A673 (cell line): Measurements from ENCODE around the gene SHROOM4. TPM values are rescaled to one million over a fixed set of nuclear protein-coding genes. Genes with fewer than 3 reads are reported as not detected.

Experiments used
- BruUV-seq: library from RNA; stranded (reverse); fragments of 400-500 nt; replicated peaks from 2 replicates; lab custom pipeline; 2021; lab: Mats Ljungman, UMichigan
- CTCF ChIA-PET: fragments of 300-600 bp; sonication (Branson Sonifier 250); formaldehyde crosslinking; loops from one replicate; lab custom pipeline; 2022; ENCODE audit warnings: antibody characterized with exemption; lab: Charles Lee
- POLR2A ChIA-PET: fragments of 300-600 bp; sonication (Branson Sonifier 250); formaldehyde crosslinking; loops from one replicate; lab custom pipeline; 2022; ENCODE audit warnings: antibody characterized with exemption; ENCODE audit not compliant: low non-redundant PET; lab: Charles Lee
- DNase-seq: peaks from one replicate; pipeline ENCODE4 v3.0.0-alpha.2; 2015; ENCODE audit warnings: low spot score
- H3K27ac ChIP-seq: fragments of 200-600 bp; sonication (generic); 2 replicates; pipeline ENCODE4 v1.5.1; 2016; ENCODE audit warnings: mixed run types, low read depth, mild to moderate bottlenecking, mixed read lengths, antibody characterized with exemption, low read length; ENCODE audit not compliant: poor library complexity, severe bottlenecking
- H3K27me3 ChIP-seq: fragments of 200-600 bp; sonication (generic); replicated peaks from 2 replicates; pipeline ENCODE4 v1.6.1; 2017; ENCODE audit warnings: mixed run types, low read depth, mild to moderate bottlenecking, mixed read lengths, antibody characterized with exemption, low read length; ENCODE audit not compliant: insufficient read depth, poor library complexity
- H3K36me3 ChIP-seq: fragments of 200-600 bp; sonication (generic); 2 replicates; pipeline ENCODE4 v1.6.1; 2016; ENCODE audit warnings: mixed run types, mild to moderate bottlenecking, mixed read lengths, antibody characterized with exemption, low read length; ENCODE audit not compliant: insufficient read depth, poor library complexity, severe bottlenecking
- H3K4me1 ChIP-seq: fragments of 200-600 bp; sonication (generic); 2 replicates; pipeline ENCODE4 v1.6.1; 2017; ENCODE audit warnings: mixed run types, mild to moderate bottlenecking, mixed read lengths, antibody characterized with exemption, low read length; ENCODE audit not compliant: insufficient read depth, poor library complexity, severe bottlenecking
- H3K4me3 ChIP-seq: fragments of 200-600 bp; sonication (generic); 2 replicates; pipeline ENCODE4 v1.5.1; 2016; ENCODE audit warnings: low read depth, mixed run types, mild to moderate bottlenecking, mixed read lengths, low read length; ENCODE audit not compliant: poor library complexity, severe bottlenecking
- H3K9me3 ChIP-seq: fragments of 200-600 bp; sonication (generic); 2 replicates; pipeline ENCODE4 v1.6.1; 2016; ENCODE audit warnings: mixed run types, low read depth, mild to moderate bottlenecking, mixed read lengths, antibody characterized with exemption, low read length; ENCODE audit not compliant: poor library complexity, severe bottlenecking
- EZH2 ChIP-seq: fragments of 200-600 bp; sonication (generic); IDR thresholded peaks from 2 replicates; pipeline ENCODE4 v1.6.1; 2017; ENCODE audit warnings: borderline replicate concordance, low read depth, mild to moderate bottlenecking, mixed read lengths, antibody characterized with exemption, low read length; ENCODE audit not compliant: poor library complexity, severe bottlenecking
- intact Hi-C: fragments of 100-400 bp; cut with micrococcal nuclease; formaldehyde crosslinking; loops from one replicate; pipeline ENCODE4 v1.10.0; 2022; ENCODE audit not compliant: unreplicated experiment
- total RNA-seq: library from RNA; stranded (reverse); gene quantifications from 2 replicates; pipeline ENCODE4 v1.2.3, GENCODE V29; 2021
- TF ChIP-seq, protein P1 (sequence below): fragments of 300-800, 200-600 bp; sonication (generic); conservative IDR thresholded peaks from 2 replicates; pipeline ENCODE4 v1.5.1; 2017; ENCODE audit warnings: low read depth, mild to moderate bottlenecking, antibody characterized with exemption, low read length, moderate library complexity, mixed read lengths

SHROOM4 gene
- total RNA-seq, 1 experiment from 2014 or later: 7.0 TPM

GRCh38 chrX:50768801-50769200 lies 45.2 kb downstream of the SHROOM4 start:
- no peaks in the 10 kb centered on the region for H3K36me3 ChIP-seq
- no peak for TF ChIP-seq EZH2
- TF ChIP-seq, protein P1, sequence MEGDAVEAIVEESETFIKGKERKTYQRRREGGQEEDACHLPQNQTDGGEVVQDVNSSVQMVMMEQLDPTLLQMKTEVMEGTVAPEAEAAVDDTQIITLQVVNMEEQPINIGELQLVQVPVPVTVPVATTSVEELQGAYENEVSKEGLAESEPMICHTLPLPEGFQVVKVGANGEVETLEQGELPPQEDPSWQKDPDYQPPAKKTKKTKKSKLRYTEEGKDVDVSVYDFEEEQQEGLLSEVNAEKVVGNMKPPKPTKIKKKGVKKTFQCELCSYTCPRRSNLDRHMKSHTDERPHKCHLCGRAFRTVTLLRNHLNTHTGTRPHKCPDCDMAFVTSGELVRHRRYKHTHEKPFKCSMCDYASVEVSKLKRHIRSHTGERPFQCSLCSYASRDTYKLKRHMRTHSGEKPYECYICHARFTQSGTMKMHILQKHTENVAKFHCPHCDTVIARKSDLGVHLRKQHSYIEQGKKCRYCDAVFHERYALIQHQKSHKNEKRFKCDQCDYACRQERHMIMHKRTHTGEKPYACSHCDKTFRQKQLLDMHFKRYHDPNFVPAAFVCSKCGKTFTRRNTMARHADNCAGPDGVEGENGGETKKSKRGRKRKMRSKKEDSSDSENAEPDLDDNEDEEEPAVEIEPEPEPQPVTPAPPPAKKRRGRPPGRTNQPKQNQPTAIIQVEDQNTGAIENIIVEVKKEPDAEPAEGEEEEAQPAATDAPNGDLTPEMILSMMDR: no peak
- CTCF ChIA-PET: no interaction called here
- DNase-seq: peak; percentile 60
- H3K27ac ChIP-seq: no peak overlapping the region
- no TSS peak for BruUV-seq
- H3K27me3 ChIP-seq: no peaks in the 10 kb centered on the region
- H3K4me1 ChIP-seq: peaks cover 15% of the 10 kb centered on the region
- intact Hi-C loops: no loop called here
- POLR2A ChIA-PET: no interaction called here
- H3K9me3 ChIP-seq: no peaks in the 10 kb centered on the region
- no peak overlapping the region for H3K4me3 ChIP-seq

DNA sequence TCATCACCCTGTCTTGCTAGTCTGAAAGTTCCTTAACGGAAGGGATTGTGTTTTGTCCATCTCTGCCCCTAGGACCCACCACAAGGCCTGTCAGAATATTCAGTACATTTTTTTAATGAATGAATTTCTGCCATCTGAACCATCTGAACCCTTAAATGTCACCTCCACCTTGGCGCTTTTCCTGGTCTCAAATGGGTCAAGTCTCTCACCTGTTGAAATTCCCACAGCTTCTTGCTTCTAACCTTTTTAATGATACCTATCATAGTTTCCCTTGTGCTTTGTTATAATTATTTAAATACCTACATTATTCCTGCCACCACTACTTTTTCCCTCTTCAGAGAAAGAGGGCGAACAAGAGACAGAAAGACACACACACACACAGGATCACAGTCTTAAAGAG lies 48.0 kb downstream of the SHROOM4 start:
- no peaks in the 10 kb centered on the region for H3K36me3 ChIP-seq
- no peak overlapping the region for H3K4me3 ChIP-seq
- BruUV-seq: no TSS peak
- TF ChIP-seq, protein P1: no peak
- no peak for TF ChIP-seq EZH2
- ChIA-PET CTCF (no interaction called here), POLR2A (no interaction called here)
- no peaks in the 10 kb centered on the region for H3K27me3 ChIP-seq
- H3K27ac ChIP-seq: no peak overlapping the region
- intact Hi-C loops: no loop called here
- no peak for DNase-seq
- no peaks in the 10 kb centered on the region for H3K9me3 ChIP-seq
- peaks cover 15% of the 10 kb centered on the region for H3K4me1 ChIP-seq

DNA sequence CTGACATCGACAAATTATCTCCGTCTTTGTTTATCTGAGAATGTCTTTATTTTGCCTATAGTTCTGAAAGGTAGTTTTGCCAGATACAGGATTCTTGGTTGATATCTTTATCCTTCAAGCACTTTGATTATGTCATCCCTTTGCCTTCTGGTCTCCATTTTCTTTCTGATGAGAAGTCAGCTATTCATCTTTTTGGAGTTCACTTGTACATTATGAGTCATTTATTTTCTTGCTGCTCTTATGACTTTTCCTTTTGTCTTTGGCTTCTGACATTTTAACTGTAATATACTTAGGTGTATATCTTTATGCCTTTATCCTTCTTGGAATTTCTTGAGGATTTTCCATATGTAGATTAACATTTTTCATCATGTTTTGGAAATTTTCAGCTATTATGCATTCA lies 51.4 kb downstream of the SHROOM4 start:
- TF ChIP-seq EZH2: no peak
- BruUV-seq: TSS peak; percentile 59
- Histone ChIP-seq H3K36me3 (no peaks in the 10 kb centered on the region), H3K4me3 (no peak overlapping the region), H3K9me3 (no peaks in the 10 kb centered on the region), H3K27ac (no peak overlapping the region), H3K4me1 (no peaks in the 10 kb centered on the region), H3K27me3 (no peaks in the 10 kb centered on the region)
- intact Hi-C loops: no loop called here
- POLR2A ChIA-PET: no interaction called here
- DNase-seq: no peak
- CTCF ChIA-PET: interaction anchor here (1.2 kb wide), 1 partner anchor 141 kb away, joined by 3 read pairs; no protein-coding TSS in a partner anchor

DNA sequence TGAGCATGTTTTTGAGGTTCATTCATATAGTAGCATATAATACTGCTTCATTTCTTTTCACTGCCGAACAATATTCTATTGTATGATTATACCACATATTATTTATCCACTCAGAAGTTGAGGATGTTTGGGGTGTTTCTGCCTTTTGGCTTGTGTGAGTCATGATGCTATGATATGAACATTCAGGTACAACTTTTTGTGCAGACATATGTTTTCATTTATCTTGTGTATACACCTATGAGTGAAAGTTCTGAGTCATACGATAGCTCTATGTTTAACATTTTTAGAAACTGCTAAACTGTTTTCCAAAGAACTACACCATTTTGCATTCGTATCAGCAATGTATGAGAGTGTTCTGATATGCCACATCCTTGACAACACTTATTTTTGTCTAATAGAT lies 57.7 kb downstream of the SHROOM4 start:
- H3K4me3 ChIP-seq: no peak overlapping the region
- intact Hi-C loops: no loop called here
- H3K27me3 ChIP-seq: no peaks in the 10 kb centered on the region
- no peak for TF ChIP-seq EZH2
- TF ChIP-seq, protein P1: no peak
- no peaks in the 10 kb centered on the region for H3K4me1 ChIP-seq
- ChIA-PET POLR2A (no interaction called here), CTCF (no interaction called here)
- H3K9me3 ChIP-seq: no peaks in the 10 kb centered on the region
- DNase-seq: no peak
- no peaks in the 10 kb centered on the region for H3K36me3 ChIP-seq
- H3K27ac ChIP-seq: no peak overlapping the region
- no TSS peak for BruUV-seq
